H9 (cell line): ENCODE measurements around the gene PSMB5. TPM values are rescaled to one million over a fixed set of nuclear protein-coding genes. Genes with fewer than 3 reads are reported as not detected.

Experiments used
- DNase-seq: peaks from one replicate; pipeline ENCODE4 v3.0.0-alpha.2; 2017
- H2AFZ ChIP-seq: one replicate; pipeline ENCODE4 v1.6.1; 2013; ENCODE audit warnings: mild to moderate bottlenecking, low read length, control low read depth, moderate library complexity
- H2AK5ac ChIP-seq: 2 replicates; pipeline ENCODE4 v1.6.1; 2013; ENCODE audit warnings: low read length, control low read depth, mixed read lengths; ENCODE audit not compliant: insufficient read length
- H2BK120ac ChIP-seq: one replicate; pipeline ENCODE4 v1.6.1; 2013; ENCODE audit warnings: low read depth, mild to moderate bottlenecking, low read length, control low read depth, inconsistent platforms; ENCODE audit not compliant: poor library complexity, severe bottlenecking
- H2BK12ac ChIP-seq: 2 replicates; pipeline ENCODE4 v1.6.1; 2013; ENCODE audit warnings: low read length, control low read depth, mixed read lengths, low read depth; ENCODE audit not compliant: insufficient read length
- H2BK15ac ChIP-seq: 2 replicates; pipeline ENCODE4 v1.6.1; 2013; ENCODE audit warnings: low read depth, low read length, control low read depth
- H2BK20ac ChIP-seq: one replicate; pipeline ENCODE4 v1.6.1; 2013; ENCODE audit warnings: low read depth, mild to moderate bottlenecking, low read length, control low read depth, inconsistent platforms; ENCODE audit not compliant: poor library complexity, severe bottlenecking
- H2BK5ac ChIP-seq: 2 replicates; pipeline ENCODE4 v1.6.1; 2013; ENCODE audit warnings: low read length, control low read depth, mixed read lengths; ENCODE audit not compliant: insufficient read length
- H3K14ac ChIP-seq: 2 replicates; pipeline ENCODE4 v1.6.1; 2013; ENCODE audit warnings: low read length, control low read depth; ENCODE audit not compliant: insufficient read depth
- H3K18ac ChIP-seq: 2 replicates; pipeline ENCODE4 v1.6.1; 2013; ENCODE audit warnings: low read depth, mild to moderate bottlenecking, mixed read lengths, low read length, control low read depth; ENCODE audit not compliant: insufficient read length
- H3K23ac ChIP-seq: 2 replicates; pipeline ENCODE4 v1.6.1; 2013; ENCODE audit warnings: low read length, control low read depth, mixed read lengths, low read depth; ENCODE audit not compliant: insufficient read length
- H3K23me2 ChIP-seq: 2 replicates; pipeline ENCODE4 v1.6.1; 2013; ENCODE audit warnings: low read depth, mild to moderate bottlenecking, mixed read lengths, low read length, control low read depth; ENCODE audit not compliant: insufficient read length, poor library complexity, severe bottlenecking
- H3K27ac ChIP-seq: 2 replicates; pipeline ENCODE4 v1.5.1; 2013; ENCODE audit warnings: low read length, control low read depth, mixed read lengths, low read depth; ENCODE audit not compliant: insufficient read length
- H3K27me3 ChIP-seq: 2 replicates; pipeline ENCODE4 v1.6.1; 2013; ENCODE audit warnings: low read length, control low read depth, inconsistent platforms; ENCODE audit not compliant: insufficient read depth
- H3K4ac ChIP-seq: 2 replicates; pipeline ENCODE4 v1.6.1; 2013; ENCODE audit warnings: low read depth, mild to moderate bottlenecking, control low read depth, inconsistent platforms, low read length, moderate library complexity
- H3K4me1 ChIP-seq: 2 replicates; pipeline ENCODE4 v1.6.1; 2013; ENCODE audit warnings: low read length, control low read depth, inconsistent platforms; ENCODE audit not compliant: insufficient read depth
- H3K4me2 ChIP-seq: 2 replicates; pipeline ENCODE4 v1.6.1; 2013; ENCODE audit warnings: low read length, control low read depth, mixed read lengths; ENCODE audit not compliant: insufficient read length, insufficient read depth
- H3K56ac ChIP-seq: 2 replicates; pipeline ENCODE4 v1.6.1; 2013; ENCODE audit warnings: low read depth, mild to moderate bottlenecking, mixed read lengths, low read length, control low read depth; ENCODE audit not compliant: insufficient read length
- H3K79me1 ChIP-seq: 2 replicates; pipeline ENCODE4 v1.6.1; 2013; ENCODE audit warnings: low read depth, mild to moderate bottlenecking, moderate library complexity, low read length, control low read depth, inconsistent platforms; ENCODE audit not compliant: insufficient read depth, poor library complexity, severe bottlenecking
- H3K79me2 ChIP-seq: 2 replicates; pipeline ENCODE4 v1.6.1; 2013; ENCODE audit warnings: low read length, control low read depth, inconsistent platforms; ENCODE audit not compliant: insufficient read depth
- H3K9ac ChIP-seq: 2 replicates; pipeline ENCODE4 v1.6.1; 2013; ENCODE audit warnings: low read length, control low read depth, mixed read lengths; ENCODE audit not compliant: insufficient read length; ENCODE audit errors: extremely low read depth
- H3K9me3 ChIP-seq: one replicate; pipeline ENCODE4 v1.6.1; 2013; ENCODE audit warnings: low read depth, low read length, inconsistent platforms; ENCODE audit not compliant: control insufficient read depth
- H3T11ph ChIP-seq: one replicate; pipeline ENCODE4 v1.6.1; 2013; ENCODE audit warnings: mild to moderate bottlenecking, low read length, control low read depth, inconsistent platforms
- H4K20me1 ChIP-seq: one replicate; pipeline ENCODE4 v1.6.1; 2013; ENCODE audit not compliant: control insufficient read depth, insufficient read length, insufficient read depth
- H4K5ac ChIP-seq: 2 replicates; pipeline ENCODE4 v1.6.1; 2013; ENCODE audit warnings: low read depth, mild to moderate bottlenecking, mixed read lengths, low read length, control low read depth; ENCODE audit not compliant: insufficient read length
- H4K8ac ChIP-seq: replicated peaks from 2 replicates; pipeline ENCODE4 v1.6.1; 2013; ENCODE audit warnings: low read length, control low read depth, mixed read lengths, low read depth; ENCODE audit not compliant: insufficient read length
- H4K91ac ChIP-seq: 2 replicates; pipeline ENCODE4 v1.6.1; 2013; ENCODE audit warnings: low read depth, mild to moderate bottlenecking, moderate library complexity, mixed read lengths, low read length, control low read depth; ENCODE audit not compliant: insufficient read length
- H3K27ac Mint-ChIP-seq, 3 experiments: 2 replicates in 2 of 3; 3 replicates in 1 of 3; pipeline ENCODE4 v1.8.0; 2020 to 2021; ENCODE audit warnings: mixed read lengths in 3 of 3, mild to moderate bottlenecking in 1 of 3, moderate library complexity in 1 of 3
- H3K27me3 Mint-ChIP-seq: 2 replicates; pipeline ENCODE4 v1.8.0; 2021; ENCODE audit warnings: low read depth, mild to moderate bottlenecking, moderate library complexity, mixed read lengths
- H3K36me3 Mint-ChIP-seq, 3 experiments: 2 replicates in 2 of 3; 3 replicates in 1 of 3; pipeline ENCODE4 v1.8.0; 2020 to 2021; ENCODE audit warnings: low read depth in 3 of 3, mixed read lengths in 3 of 3; ENCODE audit not compliant: insufficient read depth in 1 of 3
- H3K4me1 Mint-ChIP-seq, 2 experiments: 2 replicates each; pipeline ENCODE4 v1.8.0; 2020; ENCODE audit warnings: mixed read lengths in 2 of 2
- H3K4me3 Mint-ChIP-seq, 2 experiments: 2 replicates in 1 of 2; 3 replicates in 1 of 2; pipeline ENCODE4 v1.8.0; 2020 to 2021; ENCODE audit warnings: mild to moderate bottlenecking in 2 of 2, mixed read lengths in 2 of 2, moderate library complexity in 1 of 2
- H3K9me3 Mint-ChIP-seq, 2 experiments: 2 replicates in 1 of 2; 3 replicates in 1 of 2; pipeline ENCODE4 v1.8.0; 2020; ENCODE audit warnings: mild to moderate bottlenecking in 2 of 2, mixed read lengths in 2 of 2, moderate library complexity in 1 of 2
- CTCF ChIP-seq: fragments of 200-600 bp; sonication (generic); conservative IDR thresholded peaks from 3 replicates; pipeline ENCODE4 v1.8.0; 2021; ENCODE audit warnings: antibody characterized with exemption, mild to moderate bottlenecking
- WGBS: extraction: QIAGEN DNeasy Blood & Tissue Kit; methylation state at CpG from one replicate; pipeline ENCODE4 v1.1.7; 2013; ENCODE audit warnings: missing lambda C conversion rate, low lambda C conversion rate, mixed read lengths; ENCODE audit not compliant: insufficient read length; ENCODE audit errors: extremely low coverage; 5-methylcytosine and 5-hydroxymethylcytosine counted together
- total RNA-seq: library from RNA; stranded (reverse); gene quantifications from 2 replicates; pipeline ENCODE4 v1.2.1, GENCODE V29; 2021

PSMB5 gene
- total RNA-seq, 1 experiment from 2014 or later, result 252 TPM

- no peak overlapping the region for H3K14ac ChIP-seq
- no peak overlapping the region for H4K91ac ChIP-seq
- no peaks in the 10 kb centered on the region; the same call in 1 of the 2 replicates for H3K4me1 ChIP-seq
- no CpG with 5 or more reads among the region's 14 CpGs for WGBS
- H3K9ac ChIP-seq, result no peak overlapping the region
- no peak overlapping the region for H2BK15ac ChIP-seq
- no peak overlapping the region for H2AK5ac ChIP-seq
- Mint-ChIP-seq H3K27ac (peak overlapping the region in 1 of 3 experiments; percentile 56; a peak in 1 of 7 replicates), H3K9me3 (no peaks in the 10 kb centered on the region), H3K27me3 (peaks cover 8% of the 10 kb centered on the region), H3K4me3 (no peak overlapping the region), H3K36me3 (peaks cover 13 to 46% (median 25%) of the 10 kb centered on the region in 3 experiments), H3K4me1 (peaks cover 14 to 17% of the 10 kb centered on the region in 2 experiments)
- H3K79me2 ChIP-seq, result no peaks in the 10 kb centered on the region
- no peak overlapping the region for H3T11ph ChIP-seq
- no peak overlapping the region for H3K27ac ChIP-seq
- H3K9me3 ChIP-seq, result no peaks in the 10 kb centered on the region
- H4K5ac ChIP-seq, result no peak overlapping the region
- no peak overlapping the region for H3K4me2 ChIP-seq
- no peaks in the 10 kb centered on the region for H3K79me1 ChIP-seq
- H3K23me2 ChIP-seq, result peaks cover 10% of the 10 kb centered on the region
- no peak overlapping the region for H2BK12ac ChIP-seq
- H3K4ac ChIP-seq, result no peak overlapping the region
- TF ChIP-seq CTCF, result peak; percentile 53
- no peak overlapping the region for H2BK120ac ChIP-seq
- no peak overlapping the region for H3K56ac ChIP-seq
- no peak overlapping the region for H2BK5ac ChIP-seq
- H2BK20ac ChIP-seq, result no peak overlapping the region
- H4K8ac ChIP-seq, result no peak overlapping the region
- H2AFZ ChIP-seq, result no peak overlapping the region
- H3K23ac ChIP-seq, result no peak overlapping the region
- H3K27me3 ChIP-seq, result no peaks in the 10 kb centered on the region
- DNase-seq, result peak; percentile 73
- no peak overlapping the region for H3K18ac ChIP-seq
- no peaks in the 10 kb centered on the region for H4K20me1 ChIP-seq
Observed at GRCh38 chr14:23052182-23052623, 17.5 kb upstream of the PSMB5 start.
